Effector CD4-positive, alpha-beta T cell (primary cell): ENCODE measurements around the gene PTPRU.

Source experiments
- DNase-seq: peaks from one replicate; pipeline ENCODE4 v3.0.0-alpha.2; 2020

PTPRU gene

GRCh38 chr1:29319300-29320110 is 83.2 kb downstream of the PTPRU start:
- no peak for DNase-seq

DNA sequence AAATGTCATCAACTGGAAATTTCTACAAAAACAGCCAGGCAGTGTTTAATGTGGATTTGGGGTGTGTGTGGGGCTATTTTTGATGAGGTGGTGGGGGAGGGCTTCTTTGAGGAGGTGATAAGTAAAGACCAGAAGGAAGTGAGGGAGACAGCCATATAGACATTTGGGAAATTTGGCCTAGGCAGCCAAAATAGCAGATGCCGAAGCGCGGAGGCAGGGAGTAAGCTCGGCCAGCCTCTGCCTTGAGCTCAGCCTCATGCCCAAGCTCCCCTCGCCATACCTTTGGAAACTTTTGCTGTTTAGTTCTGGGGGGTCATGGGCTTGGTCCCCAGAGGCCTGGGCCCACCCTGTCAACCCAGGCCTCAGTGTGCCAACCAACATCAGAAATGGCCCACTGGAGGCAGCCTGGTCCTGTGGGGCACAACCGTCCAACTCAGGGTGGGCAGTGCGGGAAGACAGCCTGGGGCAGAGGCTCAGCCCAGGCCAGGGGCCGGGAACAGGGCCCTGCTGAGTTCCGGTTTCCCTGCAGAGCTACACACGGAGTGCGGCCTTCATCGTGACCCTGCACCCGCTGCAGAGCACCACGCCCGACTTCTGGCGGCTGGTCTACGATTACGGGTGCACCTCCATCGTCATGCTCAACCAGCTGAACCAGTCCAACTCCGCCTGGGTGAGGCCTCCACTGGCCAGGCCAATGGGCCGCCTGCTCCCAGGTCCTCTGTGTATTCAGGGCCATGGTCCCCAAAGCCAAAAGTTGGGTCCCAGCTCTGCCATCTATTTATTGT is 84.0 kb downstream of the PTPRU start:
- no peak for DNase-seq

DNA sequence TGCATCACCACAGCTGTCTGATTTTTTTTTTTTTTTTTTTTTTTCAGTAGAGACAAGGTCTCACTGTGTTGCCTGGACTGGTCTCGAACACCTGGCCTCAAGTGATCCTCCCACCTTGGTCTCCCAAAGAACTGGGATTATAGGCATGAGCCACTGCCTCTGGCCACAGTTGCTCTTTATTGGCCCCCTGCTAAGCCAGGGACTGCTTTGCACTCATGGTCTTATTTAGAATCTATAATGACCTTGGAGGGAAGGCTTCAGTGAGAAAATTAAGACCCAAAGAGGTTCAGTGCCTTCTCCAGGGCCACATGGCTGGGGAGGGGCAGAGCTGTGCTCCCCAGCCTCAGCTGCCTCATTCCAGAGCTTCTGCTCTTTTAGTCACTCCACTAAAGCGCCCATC is 84.9 kb downstream of the PTPRU start:
- DNase-seq: no peak

- DNase-seq: no peak
Observed at GRCh38 chr1:29322147-29322694, 85.9 kb downstream of the PTPRU start.

DNA sequence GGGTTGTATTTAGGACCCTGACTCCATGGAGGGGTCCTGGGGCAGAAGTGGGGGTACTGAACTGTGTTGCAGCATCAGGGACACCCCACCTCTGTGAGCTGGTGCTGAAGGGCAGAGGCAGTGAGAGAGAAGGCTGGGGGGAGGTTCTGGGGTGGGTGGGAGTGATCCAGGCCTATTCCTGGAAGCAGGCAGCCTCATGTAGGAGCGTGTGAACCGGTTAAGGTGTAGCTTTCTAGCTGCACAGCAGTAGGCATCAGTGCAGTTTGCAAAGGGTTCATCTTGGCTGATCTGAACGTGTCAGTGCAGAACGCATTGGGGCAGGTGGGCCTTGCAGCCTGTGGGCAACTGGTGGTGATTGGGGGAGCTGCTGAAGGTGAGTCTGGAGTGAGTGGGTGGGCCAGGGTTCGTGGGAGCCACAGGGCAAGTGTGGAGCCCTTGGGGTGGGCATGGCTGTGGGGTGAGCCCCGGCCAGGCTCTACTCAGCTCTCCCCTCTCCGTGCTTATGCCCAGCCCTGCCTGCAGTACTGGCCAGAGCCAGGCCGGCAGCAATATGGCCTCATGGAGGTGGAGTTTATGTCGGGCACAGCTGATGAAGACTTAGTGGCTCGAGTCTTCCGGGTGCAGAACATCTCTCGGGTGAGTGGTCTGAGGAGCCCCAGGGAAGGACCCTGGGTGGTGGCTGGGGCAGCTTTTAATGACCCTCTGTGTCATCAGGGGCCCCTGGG is 86.7 kb downstream of the PTPRU start:
- DNase-seq: no peak

DNA sequence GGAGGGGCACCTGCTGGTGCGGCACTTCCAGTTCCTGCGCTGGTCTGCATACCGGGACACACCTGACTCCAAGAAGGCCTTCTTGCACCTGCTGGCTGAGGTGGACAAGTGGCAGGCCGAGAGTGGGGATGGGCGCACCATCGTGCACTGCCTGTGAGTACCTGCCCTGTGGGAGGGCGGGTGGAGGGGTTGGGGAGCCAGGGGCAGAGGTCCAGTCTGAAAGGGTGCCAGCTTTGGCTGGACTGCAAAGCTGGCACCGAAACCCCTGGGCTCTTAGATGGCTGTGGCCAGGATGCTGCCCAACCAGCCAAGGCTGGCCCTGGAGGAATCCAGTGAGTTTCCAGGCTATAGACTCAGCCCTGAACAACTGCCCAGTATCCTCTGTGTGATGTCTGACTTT is 87.3 kb downstream of the PTPRU start:
- DNase-seq: no peak

GRCh38 chr1:29324202-29324601 is 87.9 kb downstream of the PTPRU start:
- no peak for DNase-seq

- no peak for DNase-seq
Observed at GRCh38 chr1:29324771-29325351, 88.5 kb downstream of the PTPRU start.

- no peak for DNase-seq
Observed at GRCh38 chr1:29325675-29326074, 89.4 kb downstream of the PTPRU start.

GRCh38 chr1:29326123-29326522 is 89.8 kb downstream of the PTPRU start:
- DNase-seq: no peak

DNA sequence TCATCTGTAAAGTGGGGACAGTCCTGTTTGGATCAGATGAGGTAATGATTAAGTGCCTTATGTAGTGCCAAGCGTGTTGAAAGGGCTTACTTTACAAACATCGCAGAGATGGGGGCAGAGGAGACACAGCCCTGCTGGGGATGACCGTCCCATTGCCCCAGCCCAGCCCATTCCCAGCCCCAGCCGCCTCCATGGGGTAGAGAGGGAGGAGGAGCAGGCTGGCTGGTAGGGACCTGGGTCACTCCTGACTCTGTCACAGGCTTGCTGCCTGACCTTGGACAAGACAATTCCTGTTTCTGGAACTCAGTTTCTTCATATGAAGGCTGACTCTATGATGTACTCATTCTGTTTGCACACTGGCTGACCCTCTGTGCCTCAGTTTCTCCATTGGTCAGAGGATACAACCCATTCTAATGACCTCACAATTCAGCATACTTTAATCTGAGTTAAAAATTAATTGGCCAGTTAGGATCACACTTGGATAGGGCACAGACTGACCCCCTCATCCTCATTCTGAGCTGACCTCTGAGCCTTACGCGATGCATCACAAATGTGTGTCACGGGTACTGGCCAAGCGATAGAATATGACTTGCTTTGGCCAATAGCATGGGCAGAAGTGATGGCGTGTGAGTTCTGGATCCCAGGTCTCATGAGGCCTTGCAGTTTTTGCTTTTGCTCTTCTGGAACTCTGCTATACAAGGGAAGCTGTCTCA is 91.1 kb downstream of the PTPRU start:
- no peak for DNase-seq

GRCh38 chr1:29329022-29329775 is 92.9 kb downstream of the PTPRU start:
- DNase-seq: no peak

- no peak for DNase-seq
Observed at GRCh38 chr1:29330089-29330488, 93.8 kb downstream of the PTPRU start.

GRCh38 chr1:29330856-29331255 is 94.5 kb downstream of the PTPRU start:
- no peak for DNase-seq

DNA sequence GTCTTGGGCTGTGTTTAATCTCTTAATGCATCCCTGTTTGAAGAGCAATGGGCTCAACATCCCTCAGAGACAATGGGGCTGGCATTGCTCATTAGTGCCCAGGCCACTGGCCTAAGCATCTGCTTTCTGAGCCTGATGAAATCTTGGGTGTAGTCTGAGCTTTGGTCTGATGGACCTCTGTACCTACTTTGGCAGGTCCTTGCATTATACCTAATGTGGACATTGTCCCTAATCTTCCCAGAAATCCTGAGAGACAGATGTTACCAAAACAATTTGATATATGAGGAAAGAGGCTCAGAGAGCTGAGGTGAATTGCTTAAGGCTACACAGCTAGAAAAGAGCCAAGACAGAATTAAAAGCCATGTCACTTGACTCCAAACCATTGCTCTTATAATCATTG is 95.0 kb downstream of the PTPRU start:
- no peak for DNase-seq

DNA sequence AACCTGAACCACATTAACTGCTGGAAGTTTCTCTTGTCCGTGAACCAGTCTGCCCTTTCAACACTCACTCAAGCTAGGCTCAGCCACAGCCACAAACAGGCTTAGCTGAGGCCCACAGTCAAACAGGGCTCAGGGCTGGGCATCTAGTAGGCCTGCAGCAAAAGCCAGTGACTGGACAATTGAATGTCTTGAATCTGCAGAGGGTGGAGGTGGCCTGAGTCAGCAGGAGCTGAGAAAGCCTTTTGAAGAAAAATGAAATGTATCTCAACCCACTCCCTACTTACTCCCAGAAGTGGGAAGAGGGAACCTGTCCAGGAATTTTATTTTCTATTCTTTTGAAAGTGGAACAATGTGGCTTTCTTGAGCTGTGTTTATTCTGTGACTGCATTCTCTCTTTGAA is 95.4 kb downstream of the PTPRU start:
- no peak for DNase-seq

GRCh38 chr1:29332204-29332603 is 95.9 kb downstream of the PTPRU start:
- no peak for DNase-seq

GRCh38 chr1:29333008-29333407 is 96.7 kb downstream of the PTPRU start:
- no peak for DNase-seq

DNA sequence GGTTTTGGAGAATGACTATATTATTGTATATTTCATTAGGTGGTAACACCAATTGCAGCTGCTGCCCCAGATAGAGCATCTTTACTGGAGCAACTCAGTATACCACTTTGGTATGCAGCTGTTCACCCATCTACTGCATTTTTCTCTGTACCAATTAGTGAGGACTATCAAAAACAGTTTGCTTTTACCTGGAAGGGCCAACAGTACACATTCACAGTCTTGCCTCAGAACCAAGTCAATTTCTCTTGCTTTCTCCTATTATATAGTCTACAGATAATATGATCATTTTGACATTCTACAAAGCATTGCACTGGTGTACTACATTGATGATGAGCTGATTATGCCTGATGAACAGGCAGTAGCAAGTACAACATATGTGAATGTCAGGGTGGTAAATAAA is 99.3 kb downstream of the PTPRU start:
- no peak for DNase-seq

GRCh38 chr1:29338908-29339575 is 102.7 kb downstream of the PTPRU start:
- no peak for DNase-seq

DNA sequence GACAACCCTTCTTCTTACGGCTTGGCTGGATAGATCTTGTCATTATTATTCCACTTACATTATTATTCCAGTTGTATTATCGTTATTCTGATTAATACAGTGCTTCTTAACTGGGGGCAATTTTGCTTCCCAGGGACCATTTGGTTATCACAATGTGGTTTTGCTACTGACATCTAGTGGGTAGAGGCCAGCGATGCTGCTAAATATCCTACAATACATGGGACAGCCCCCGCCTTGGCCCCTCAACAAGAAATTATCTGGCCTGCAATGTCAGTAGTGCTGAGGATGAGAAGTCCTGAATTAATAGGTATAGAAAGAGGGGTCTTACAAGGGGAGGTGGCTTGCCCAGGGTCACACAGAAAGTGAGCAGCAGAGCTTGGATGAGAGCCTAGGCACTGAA is 105.6 kb downstream of the PTPRU start:
- no peak for DNase-seq
